GM12878 (cell line): ENCODE data around the gene HIVEP3. TPM values are rescaled to one million over a fixed set of nuclear protein-coding genes. Genes with fewer than 3 reads are reported as not detected.

Source experiments
- ATAC-seq: fragments of 200-7000 bp; cut with Tn5 transposase; 3 replicates; pipeline ENCODE4 v1.9.1; 2020; ENCODE audit warnings: mild to moderate bottlenecking, moderate library complexity
- BruUV-seq: library from RNA; stranded (reverse); fragments of 400-500 nt; replicated peaks from 2 replicates; lab custom pipeline; 2021; lab: Mats Ljungman, UMichigan
- CTCF ChIA-PET: fragments of 300-600 bp; sonication (Branson Sonifier 250); formaldehyde crosslinking; extraction: SDS; loops from one replicate; lab custom pipeline; 2021; ENCODE audit warnings: inconsistent platforms; lab: Yijun Ruan, JAX
- POLR2A ChIA-PET: fragments of 350-600 bp; formaldehyde crosslinking; extraction: SDS; loops from one replicate; lab custom pipeline; 2021; ENCODE audit warnings: inconsistent platforms; lab: Charles Lee
- RAD21 ChIA-PET: fragments of 300-600 bp; sonication (Branson Sonifier 250); formaldehyde crosslinking; loops from one replicate; lab custom pipeline; 2023; ENCODE audit warnings: antibody characterized with exemption; ENCODE audit not compliant: unreplicated experiment; lab: Charles Lee
- SMC1A ChIA-PET: fragments of 300-600 bp; sonication (Branson Sonifier 250); formaldehyde crosslinking; loops from one replicate; lab custom pipeline; 2023; ENCODE audit not compliant: unreplicated experiment, uncharacterized antibody; lab: Charles Lee
- DNase-seq: peaks from one replicate; pipeline ENCODE4 v3.0.0-alpha.2; 2011; ENCODE audit warnings: low read depth, low spot score
- FAIRE-seq: peaks from 3 replicates; lab custom pipeline; 2011; peaks lifted over from hg19 to GRCh38; lab: Jason Lieb, UNC
- H2AFZ ChIP-seq: 2 replicates; pipeline ENCODE4 v1.6.0; 2011; ENCODE audit warnings: low read depth, low read length, control low read depth; ENCODE audit not compliant: control insufficient read depth
- H3K27ac ChIP-seq: 2 replicates; pipeline ENCODE4 v1.5.1; 2011; ENCODE audit warnings: control low read depth; ENCODE audit not compliant: control insufficient read depth, insufficient read depth
- H3K27me3 ChIP-seq, 2 experiments: replicated peaks in 1 of 2; 2 replicates each; pipeline versions ENCODE4 v1.6.0 to v1.6.1; 2011; ENCODE audit warnings: low read length in 1 of 2; ENCODE audit not compliant: control insufficient read depth in 2 of 2, insufficient read depth in 2 of 2
- H3K36me3 ChIP-seq, 2 experiments: 2 replicates each; pipeline ENCODE4 v1.5.1; 2011; ENCODE audit warnings: low read length in 1 of 2; ENCODE audit not compliant: control insufficient read depth in 2 of 2, insufficient read depth in 2 of 2
- H3K4me1 ChIP-seq: 2 replicates; pipeline ENCODE4 v1.6.1; 2011; ENCODE audit warnings: mild to moderate bottlenecking, low read length, moderate library complexity, mixed read lengths; ENCODE audit not compliant: control insufficient read depth, insufficient read depth
- H3K4me2 ChIP-seq: 2 replicates; pipeline ENCODE4 v1.6.0; 2011; ENCODE audit warnings: control low read depth; ENCODE audit not compliant: control insufficient read depth, insufficient read depth
- H3K4me3 ChIP-seq: fragments of 200-600 bp; sonication (generic); 2 replicates; pipeline ENCODE4 v1.5.1; 2016
- H3K79me2 ChIP-seq: 2 replicates; pipeline ENCODE4 v1.6.0; 2011; ENCODE audit warnings: low read length; ENCODE audit not compliant: control insufficient read depth, insufficient read depth
- H3K9ac ChIP-seq: 2 replicates; pipeline ENCODE4 v1.8.0; 2011; ENCODE audit warnings: low read length, control low read depth, mixed read lengths; ENCODE audit not compliant: control insufficient read depth, insufficient read depth
- H3K9me3 ChIP-seq: replicated peaks from 3 replicates; pipeline ENCODE4 v1.5.1; 2011; ENCODE audit warnings: mild to moderate bottlenecking, low read length; ENCODE audit not compliant: control insufficient read depth, insufficient read depth
- H4K20me1 ChIP-seq: 2 replicates; pipeline ENCODE4 v1.6.0; 2011; ENCODE audit not compliant: control insufficient read depth, insufficient read depth
- BCLAF1 ChIP-seq: fragments of 450-650 bp; IDR thresholded peaks from 2 replicates; pipeline ENCODE4 v1.6.1; 2017; ENCODE audit warnings: antibody characterized with exemption, mild to moderate bottlenecking, moderate library complexity
- HDGF ChIP-seq: fragments of 450-650 bp; IDR thresholded peaks from 2 replicates; pipeline ENCODE4 v1.6.1; 2016; ENCODE audit warnings: antibody characterized with exemption
- NBN ChIP-seq: fragments of 450-650 bp; IDR thresholded peaks from 2 replicates; pipeline ENCODE4 v1.6.1; 2016
- NFYA ChIP-seq: IDR thresholded peaks from 2 replicates; pipeline ENCODE4 v1.6.1; 2011; ENCODE audit warnings: low read depth, mild to moderate bottlenecking, low read length, improper control_type of control experiment, borderline replicate concordance
- RB1 ChIP-seq: fragments of 450-650 bp; formaldehyde crosslinking; IDR thresholded peaks from 2 replicates; pipeline ENCODE4 v1.6.1; 2017; ENCODE audit warnings: mild to moderate bottlenecking, borderline replicate concordance
- RELA ChIP-seq: fragments of 450-650 bp; IDR thresholded peaks from 2 replicates; pipeline ENCODE4 v1.8.0; 2014; ENCODE audit warnings: borderline replicate concordance; ENCODE audit not compliant: partially characterized antibody
- STAT1 ChIP-seq: fragments of 450-650 bp; conservative IDR thresholded peaks from 2 replicates; pipeline ENCODE4 v1.6.1; 2014; ENCODE audit warnings: antibody characterized with exemption, mild to moderate bottlenecking
- YY1 ChIP-seq: IDR thresholded peaks from 2 replicates; pipeline ENCODE4 v1.6.1; 2011; ENCODE audit warnings: low read depth, mild to moderate bottlenecking, low read length
- ZSCAN29 ChIP-seq: fragments of 450-650 bp; IDR thresholded peaks from 2 replicates; pipeline ENCODE4 v1.6.1; 2017; ENCODE audit warnings: mild to moderate bottlenecking, moderate library complexity
- WGBS: methylation state at CpG from one replicate; pipeline ENCODE4 v1.1.6; 2016; ENCODE audit warnings: low lambda C conversion rate; ENCODE audit not compliant: insufficient replicate concordance, insufficient coverage; ENCODE audit errors: missing lambda C conversion rate; 5-methylcytosine and 5-hydroxymethylcytosine counted together
- in situ Hi-C: fragments of 300-500 bp; cut with MboI; formaldehyde crosslinking; loops from 9 replicates; pipeline ENCODE4 v1.14.3; 2018; ENCODE audit warnings: mixed read lengths
- intact Hi-C: fragments of 100-400 bp; cut with micrococcal nuclease; formaldehyde crosslinking; loops from one replicate; pipeline ENCODE4 v1.14.2; 2022; ENCODE audit not compliant: unreplicated experiment
- polyA plus RNA-seq, 11 experiments: library from polyadenylated mRNA; depleted of rRNA in 4 of 11; unstranded in 6 of 11; stranded (reverse) in 5 of 11; fragments of >200 nt; fragmentation: Nextera tagmentation in 4 of 11; fragmentation: Illumina TruSeq in 1 of 11; extraction: Ambion mirVana in 4 of 11; extraction: Trizol in 1 of 11; gene quantifications; 1 replicate in 1 of 11; 2 replicates in 10 of 11; pipeline versions ENCODE4 v1.2.1 to v1.2.3, GENCODE V29; 2011 to 2016; ENCODE audit warnings: inconsistent platforms in 2 of 11, missing spikeins in 2 of 11, low read depth in 1 of 11
- total RNA-seq, 4 experiments: library from RNA; depleted of rRNA in 3 of 4; stranded (reverse); fragments of >200 nt in 3 of 4; fragmentation: Illumina TruSeq in 1 of 4; extraction: Trizol in 1 of 4; gene quantifications; 2 replicates each; pipeline versions ENCODE4 v1.2.1 to v1.2.3, GENCODE V29; 2013 to 2021
- TF ChIP-seq, protein P1 (sequence below): IDR thresholded peaks from 2 replicates; pipeline ENCODE4 v1.6.1; 2012; ENCODE audit warnings: improper control_type of control experiment, low read depth, low read length; ENCODE audit not compliant: insufficient replicate concordance
- TF ChIP-seq, protein P2 (sequence below), 3 experiments: IDR thresholded peaks in 2 of 3; conservative IDR thresholded peaks in 1 of 3; 2 replicates each; pipeline ENCODE4 v1.5.1; 2011; ENCODE audit warnings: low read depth in 3 of 3, low read length in 3 of 3, mild to moderate bottlenecking in 3 of 3, control low read depth in 2 of 3, moderate library complexity in 2 of 3, inconsistent platforms in 1 of 3, mixed read lengths in 1 of 3; ENCODE audit not compliant: control insufficient read depth in 2 of 3, insufficient read depth in 1 of 3; ENCODE audit errors: extremely low read depth in 1 of 3
- TF ChIP-seq, protein P3 (sequence below): fragments of 150-350 bp; IDR thresholded peaks from 2 replicates; pipeline ENCODE4 v1.6.1; 2014; ENCODE audit warnings: mild to moderate bottlenecking, low read depth, low read length

Gene HIVEP3
- total and polyA plus RNA-seq, 10 of the 15 experiments (the other 5 are each of a cell fraction or from before 2014, with no cell fraction given): 1.8 to 13.6 (median 3.8) TPM

GRCh38 chr1:41542196-41542930 is 376.4 kb downstream of the HIVEP3 start:
- no peak for DNase-seq
- CTCF ChIA-PET: no interaction called here
- TF ChIP-seq ZSCAN29 (no peak), RELA (no peak), NFYA (no peak), STAT1 (no peak), NBN (no peak), BCLAF1 (no peak), RB1 (no peak), HDGF (no peak), YY1 (no peak)
- TF ChIP-seq, protein P1, sequence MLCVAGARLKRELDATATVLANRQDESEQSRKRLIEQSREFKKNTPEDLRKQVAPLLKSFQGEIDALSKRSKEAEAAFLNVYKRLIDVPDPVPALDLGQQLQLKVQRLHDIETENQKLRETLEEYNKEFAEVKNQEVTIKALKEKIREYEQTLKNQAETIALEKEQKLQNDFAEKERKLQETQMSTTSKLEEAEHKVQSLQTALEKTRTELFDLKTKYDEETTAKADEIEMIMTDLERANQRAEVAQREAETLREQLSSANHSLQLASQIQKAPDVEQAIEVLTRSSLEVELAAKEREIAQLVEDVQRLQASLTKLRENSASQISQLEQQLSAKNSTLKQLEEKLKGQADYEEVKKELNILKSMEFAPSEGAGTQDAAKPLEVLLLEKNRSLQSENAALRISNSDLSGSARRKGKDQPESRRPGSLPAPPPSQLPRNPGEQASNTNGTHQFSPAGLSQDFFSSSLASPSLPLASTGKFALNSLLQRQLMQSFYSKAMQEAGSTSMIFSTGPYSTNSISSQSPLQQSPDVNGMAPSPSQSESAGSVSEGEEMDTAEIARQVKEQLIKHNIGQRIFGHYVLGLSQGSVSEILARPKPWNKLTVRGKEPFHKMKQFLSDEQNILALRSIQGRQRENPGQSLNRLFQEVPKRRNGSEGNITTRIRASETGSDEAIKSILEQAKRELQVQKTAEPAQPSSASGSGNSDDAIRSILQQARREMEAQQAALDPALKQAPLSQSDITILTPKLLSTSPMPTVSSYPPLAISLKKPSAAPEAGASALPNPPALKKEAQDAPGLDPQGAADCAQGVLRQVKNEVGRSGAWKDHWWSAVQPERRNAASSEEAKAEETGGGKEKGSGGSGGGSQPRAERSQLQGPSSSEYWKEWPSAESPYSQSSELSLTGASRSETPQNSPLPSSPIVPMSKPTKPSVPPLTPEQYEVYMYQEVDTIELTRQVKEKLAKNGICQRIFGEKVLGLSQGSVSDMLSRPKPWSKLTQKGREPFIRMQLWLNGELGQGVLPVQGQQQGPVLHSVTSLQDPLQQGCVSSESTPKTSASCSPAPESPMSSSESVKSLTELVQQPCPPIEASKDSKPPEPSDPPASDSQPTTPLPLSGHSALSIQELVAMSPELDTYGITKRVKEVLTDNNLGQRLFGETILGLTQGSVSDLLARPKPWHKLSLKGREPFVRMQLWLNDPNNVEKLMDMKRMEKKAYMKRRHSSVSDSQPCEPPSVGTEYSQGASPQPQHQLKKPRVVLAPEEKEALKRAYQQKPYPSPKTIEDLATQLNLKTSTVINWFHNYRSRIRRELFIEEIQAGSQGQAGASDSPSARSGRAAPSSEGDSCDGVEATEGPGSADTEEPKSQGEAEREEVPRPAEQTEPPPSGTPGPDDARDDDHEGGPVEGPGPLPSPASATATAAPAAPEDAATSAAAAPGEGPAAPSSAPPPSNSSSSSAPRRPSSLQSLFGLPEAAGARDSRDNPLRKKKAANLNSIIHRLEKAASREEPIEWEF: no peak
- TF ChIP-seq, protein P2, sequence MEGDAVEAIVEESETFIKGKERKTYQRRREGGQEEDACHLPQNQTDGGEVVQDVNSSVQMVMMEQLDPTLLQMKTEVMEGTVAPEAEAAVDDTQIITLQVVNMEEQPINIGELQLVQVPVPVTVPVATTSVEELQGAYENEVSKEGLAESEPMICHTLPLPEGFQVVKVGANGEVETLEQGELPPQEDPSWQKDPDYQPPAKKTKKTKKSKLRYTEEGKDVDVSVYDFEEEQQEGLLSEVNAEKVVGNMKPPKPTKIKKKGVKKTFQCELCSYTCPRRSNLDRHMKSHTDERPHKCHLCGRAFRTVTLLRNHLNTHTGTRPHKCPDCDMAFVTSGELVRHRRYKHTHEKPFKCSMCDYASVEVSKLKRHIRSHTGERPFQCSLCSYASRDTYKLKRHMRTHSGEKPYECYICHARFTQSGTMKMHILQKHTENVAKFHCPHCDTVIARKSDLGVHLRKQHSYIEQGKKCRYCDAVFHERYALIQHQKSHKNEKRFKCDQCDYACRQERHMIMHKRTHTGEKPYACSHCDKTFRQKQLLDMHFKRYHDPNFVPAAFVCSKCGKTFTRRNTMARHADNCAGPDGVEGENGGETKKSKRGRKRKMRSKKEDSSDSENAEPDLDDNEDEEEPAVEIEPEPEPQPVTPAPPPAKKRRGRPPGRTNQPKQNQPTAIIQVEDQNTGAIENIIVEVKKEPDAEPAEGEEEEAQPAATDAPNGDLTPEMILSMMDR (IDR thresholded peaks at IDR 0.05 in 2 of 3, conservative IDR thresholded peaks at IDR 0.05 in 1 of 3; ENCODE audit: control insufficient read depth in 2 of 3, extremely low read depth in 1 of 3, insufficient read depth in 1 of 3, low read depth in 3 of 3, low read length in 3 of 3): no peak
- TF ChIP-seq, protein P3, sequence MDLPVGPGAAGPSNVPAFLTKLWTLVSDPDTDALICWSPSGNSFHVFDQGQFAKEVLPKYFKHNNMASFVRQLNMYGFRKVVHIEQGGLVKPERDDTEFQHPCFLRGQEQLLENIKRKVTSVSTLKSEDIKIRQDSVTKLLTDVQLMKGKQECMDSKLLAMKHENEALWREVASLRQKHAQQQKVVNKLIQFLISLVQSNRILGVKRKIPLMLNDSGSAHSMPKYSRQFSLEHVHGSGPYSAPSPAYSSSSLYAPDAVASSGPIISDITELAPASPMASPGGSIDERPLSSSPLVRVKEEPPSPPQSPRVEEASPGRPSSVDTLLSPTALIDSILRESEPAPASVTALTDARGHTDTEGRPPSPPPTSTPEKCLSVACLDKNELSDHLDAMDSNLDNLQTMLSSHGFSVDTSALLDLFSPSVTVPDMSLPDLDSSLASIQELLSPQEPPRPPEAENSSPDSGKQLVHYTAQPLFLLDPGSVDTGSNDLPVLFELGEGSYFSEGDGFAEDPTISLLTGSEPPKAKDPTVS: no peak

More at GRCh38 chr1:41542196-41542930, 376.4 kb downstream of the HIVEP3 start:
- Histone ChIP-seq H3K27me3 (no peaks in the 10 kb centered on the region), H3K79me2 (no peaks in the 10 kb centered on the region), H3K27ac (no peak overlapping the region), H3K4me3 (no peak overlapping the region), H2AFZ (no peak overlapping the region), H3K9me3 (no peaks in the 10 kb centered on the region; the same call in 2 of the 3 replicates), H4K20me1 (no peaks in the 10 kb centered on the region), H3K9ac (no peak overlapping the region), H3K36me3 (peaks cover 0 to 1% of the 10 kb centered on the region in 2 experiments; a peak in 1 of 4 replicates), H3K4me2 (no peak overlapping the region), H3K4me1 (peaks cover 3% of the 10 kb centered on the region; the same call in 1 of the 2 replicates)
- ChIA-PET RAD21 (no interaction called here), POLR2A (no interaction called here), SMC1A (no interaction called here)
- 93% methylated on average over 12 of the region's 12 CpGs for WGBS
- no TSS peak for BruUV-seq
- in situ Hi-C loops (no loop called here), intact Hi-C loops (no loop called here)
- ATAC-seq (no peak), FAIRE-seq (no peak)
